Measurements from ENCODE around the gene PCGF3.

Gene PCGF3, protein sequence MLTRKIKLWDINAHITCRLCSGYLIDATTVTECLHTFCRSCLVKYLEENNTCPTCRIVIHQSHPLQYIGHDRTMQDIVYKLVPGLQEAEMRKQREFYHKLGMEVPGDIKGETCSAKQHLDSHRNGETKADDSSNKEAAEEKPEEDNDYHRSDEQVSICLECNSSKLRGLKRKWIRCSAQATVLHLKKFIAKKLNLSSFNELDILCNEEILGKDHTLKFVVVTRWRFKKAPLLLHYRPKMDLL

DNA sequence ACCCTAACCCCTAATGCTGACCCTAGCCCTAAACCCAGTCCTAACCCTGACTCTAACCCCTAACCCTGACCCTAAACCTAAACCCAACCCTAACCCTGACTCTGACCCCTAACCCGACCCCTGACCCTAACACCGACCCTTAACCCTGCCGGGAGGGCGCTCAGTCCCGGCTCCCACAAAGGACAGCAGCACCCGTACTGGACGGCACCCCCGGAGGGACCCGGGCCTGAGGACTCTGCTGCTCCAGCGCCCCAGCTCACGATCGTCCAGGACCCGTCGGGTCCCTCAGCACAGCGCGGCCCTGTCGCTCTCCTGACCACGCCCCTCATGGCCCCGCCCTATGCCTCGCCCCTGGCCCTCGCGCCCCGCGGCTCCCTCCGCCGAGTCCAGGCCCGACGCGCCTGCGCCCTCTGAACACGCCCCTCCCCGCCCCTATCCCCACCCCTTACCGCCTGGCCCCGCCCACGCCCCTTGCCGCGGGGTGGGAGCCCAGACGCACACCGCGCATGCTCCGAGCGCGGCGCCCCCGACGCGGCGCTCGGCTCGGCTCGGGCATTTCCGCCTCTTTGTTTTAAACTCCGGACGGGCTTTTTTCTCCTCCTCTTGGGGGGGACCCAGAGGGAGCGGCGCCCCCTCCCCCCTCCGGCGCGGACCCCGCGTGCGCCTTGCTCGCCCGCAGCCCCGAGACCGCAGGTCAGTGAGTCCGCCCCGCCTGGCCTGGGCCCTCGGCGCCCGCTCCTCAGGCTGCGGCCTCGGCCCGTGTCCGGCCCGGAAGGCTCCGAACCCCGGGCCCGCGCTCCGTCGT, at the start of gene PCGF3:
PCGF3 (plus strand) TSS at position 555 of the 805 bp plus-strand sequence. CDS start 27,849 bp downstream, outside the sequence.
- no peak for DNase-seq (ENCODE audit: low read depth, low spot score)

DNA sequence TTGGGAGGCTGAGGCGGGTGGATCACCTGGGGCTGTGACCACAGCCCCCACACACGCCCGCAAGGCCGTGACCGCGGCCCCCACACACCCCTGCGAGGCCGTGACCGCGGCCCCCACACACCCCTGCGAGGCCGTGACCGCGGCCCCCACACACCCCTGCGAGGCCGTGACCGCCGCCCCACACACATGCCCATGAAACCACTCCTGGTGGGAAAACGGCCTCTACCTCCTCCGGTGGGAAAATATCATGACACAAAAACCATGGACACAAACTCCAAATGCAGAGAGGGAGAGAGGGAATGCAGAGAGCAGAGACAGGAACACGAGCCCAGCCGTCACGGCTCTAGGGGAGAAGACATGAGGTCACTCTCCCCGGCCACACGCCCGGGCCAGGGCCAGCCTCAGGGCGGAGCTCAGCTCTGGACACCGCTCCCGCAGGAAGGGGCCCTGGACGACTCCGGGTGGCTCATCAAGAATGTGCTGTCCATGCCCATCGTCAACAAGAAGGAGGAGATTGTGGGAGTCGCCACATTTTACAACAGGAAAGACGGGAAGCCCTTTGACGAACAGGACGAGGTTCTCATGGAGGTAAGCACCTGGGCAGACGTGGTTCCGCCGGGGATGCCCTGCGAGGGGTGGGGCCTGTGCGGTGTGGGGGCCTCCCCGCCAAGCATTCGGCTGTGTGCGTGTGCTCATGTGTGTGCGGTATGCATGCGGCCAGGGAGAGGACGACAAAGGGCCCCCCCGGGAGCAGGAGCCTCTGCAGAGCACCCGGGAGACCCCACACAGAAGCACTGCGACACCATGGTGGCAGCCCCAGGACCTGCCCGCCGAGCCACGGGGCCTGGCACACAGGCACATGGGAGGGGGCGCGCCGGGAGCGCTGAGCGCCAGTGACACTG, 48.9 kb upstream of the PCGF3 start:
- DNase-seq (ENCODE audit: low read depth, low spot score) = no peak

DNA sequence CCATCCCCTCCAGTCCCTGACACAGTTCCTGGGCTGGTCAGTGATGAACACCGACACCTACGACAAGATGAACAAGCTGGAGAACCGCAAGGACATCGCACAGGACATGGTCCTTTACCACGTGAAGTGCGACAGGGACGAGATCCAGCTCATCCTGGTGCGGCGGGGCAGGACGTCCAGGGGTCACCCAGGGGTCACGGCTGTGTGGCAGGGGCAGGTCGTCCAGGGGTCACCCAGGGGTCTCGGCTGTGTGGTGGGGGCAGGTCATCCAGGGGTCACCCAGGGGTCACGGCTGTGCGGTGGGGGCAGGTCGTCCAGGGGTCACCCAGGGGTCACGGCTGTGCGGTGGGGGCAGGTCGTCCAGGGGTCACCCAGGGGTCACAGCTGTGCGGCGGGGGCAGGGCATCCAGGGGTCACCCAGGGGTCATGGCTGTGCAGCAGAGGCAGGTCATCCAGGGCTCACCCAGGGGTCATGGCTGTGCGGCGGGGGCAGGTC, 48.2 kb upstream of the PCGF3 start:
- DNase-seq (ENCODE audit: low read depth, low spot score) = no peak

GRCh38 chr4:657834-658667, 47.6 kb upstream of the PCGF3 start:
- no peak for DNase-seq (ENCODE audit: low read depth, low spot score)

GRCh38 chr4:658681-659667, 46.7 kb upstream of the PCGF3 start:
- no peak for DNase-seq (ENCODE audit: low read depth, low spot score)

GRCh38 chr4:659851-660250, 45.8 kb upstream of the PCGF3 start:
- no peak for DNase-seq (ENCODE audit: low read depth, low spot score)

- DNase-seq (ENCODE audit: low read depth, low spot score) = no peak
These were observed 45.2 kb upstream of the PCGF3 start for GRCh38 chr4:660401-660800.

DNA sequence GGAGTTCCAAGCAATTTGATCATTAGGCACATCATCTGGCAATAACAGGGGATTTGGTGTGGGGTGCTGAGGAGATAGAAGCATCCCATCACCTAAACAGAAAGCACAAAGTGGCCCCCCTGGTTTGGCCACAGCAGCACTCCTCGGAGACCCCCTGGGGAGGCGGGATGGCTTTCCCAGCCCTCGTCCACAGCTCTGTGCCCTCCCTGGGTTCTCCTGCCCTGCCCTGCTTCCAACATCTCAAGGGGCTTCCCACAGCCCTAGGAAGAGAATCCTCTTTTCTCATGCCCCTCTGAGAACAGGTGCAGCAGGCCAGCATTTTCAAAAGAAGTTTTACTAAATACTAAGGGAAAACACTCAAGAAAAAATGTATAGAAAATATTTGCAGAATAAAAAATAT, 44.4 kb upstream of the PCGF3 start:
- no peak for DNase-seq (ENCODE audit: low read depth, low spot score)

DNA sequence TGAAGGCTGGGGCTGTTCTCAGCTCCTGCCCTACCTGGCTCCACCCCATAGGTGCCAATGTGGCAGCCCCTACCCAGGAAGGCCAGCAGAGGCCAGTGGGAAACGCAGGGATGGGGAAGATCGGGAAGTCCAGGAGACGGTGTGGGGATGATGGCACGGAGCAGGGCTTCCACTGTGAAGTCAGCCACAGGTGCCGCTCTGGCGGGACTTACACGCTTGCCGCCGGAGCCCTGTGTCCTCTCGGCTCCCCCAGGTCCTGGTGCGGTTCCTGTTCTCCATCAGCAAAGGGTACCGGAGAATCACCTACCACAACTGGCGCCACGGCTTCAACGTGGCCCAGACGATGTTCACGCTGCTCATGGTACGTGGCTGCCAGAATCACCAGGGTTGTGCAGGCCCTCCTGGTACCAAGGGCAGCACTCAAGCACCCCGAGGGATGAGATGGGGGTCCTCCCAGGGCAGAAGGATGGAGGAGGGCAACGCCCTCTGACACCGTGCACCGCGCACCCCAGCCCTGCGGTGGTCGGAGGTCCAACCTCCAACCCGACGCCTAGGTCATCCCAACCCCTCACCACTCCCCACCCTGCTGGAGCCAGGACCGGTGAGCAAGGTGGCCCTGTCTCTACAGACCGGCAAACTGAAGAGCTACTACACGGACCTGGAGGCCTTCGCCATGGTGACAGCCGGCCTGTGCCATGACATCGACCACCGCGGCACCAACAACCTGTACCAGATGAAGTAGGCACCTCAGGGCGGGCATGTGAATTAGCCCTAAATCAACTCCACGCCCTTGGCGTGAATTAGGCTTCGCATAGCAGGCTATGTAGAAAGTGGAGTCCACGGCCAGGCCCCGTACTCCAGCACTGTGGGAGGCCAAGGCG, 43.5 kb upstream of the PCGF3 start:
- DNase-seq (ENCODE audit: low read depth, low spot score) = no peak

- no peak for DNase-seq (ENCODE audit: low read depth, low spot score)
These were observed 42.6 kb upstream of the PCGF3 start for GRCh38 chr4:663046-663437.

- DNase-seq (ENCODE audit: low read depth, low spot score) = no peak
These were observed 41.9 kb upstream of the PCGF3 start for GRCh38 chr4:663438-664428.

- DNase-seq (ENCODE audit: low read depth, low spot score) = no peak
These were observed 40.9 kb upstream of the PCGF3 start for GRCh38 chr4:664713-665231.

GRCh38 chr4:665381-665750, 40.3 kb upstream of the PCGF3 start:
- no peak for DNase-seq (ENCODE audit: low read depth, low spot score)

DNA sequence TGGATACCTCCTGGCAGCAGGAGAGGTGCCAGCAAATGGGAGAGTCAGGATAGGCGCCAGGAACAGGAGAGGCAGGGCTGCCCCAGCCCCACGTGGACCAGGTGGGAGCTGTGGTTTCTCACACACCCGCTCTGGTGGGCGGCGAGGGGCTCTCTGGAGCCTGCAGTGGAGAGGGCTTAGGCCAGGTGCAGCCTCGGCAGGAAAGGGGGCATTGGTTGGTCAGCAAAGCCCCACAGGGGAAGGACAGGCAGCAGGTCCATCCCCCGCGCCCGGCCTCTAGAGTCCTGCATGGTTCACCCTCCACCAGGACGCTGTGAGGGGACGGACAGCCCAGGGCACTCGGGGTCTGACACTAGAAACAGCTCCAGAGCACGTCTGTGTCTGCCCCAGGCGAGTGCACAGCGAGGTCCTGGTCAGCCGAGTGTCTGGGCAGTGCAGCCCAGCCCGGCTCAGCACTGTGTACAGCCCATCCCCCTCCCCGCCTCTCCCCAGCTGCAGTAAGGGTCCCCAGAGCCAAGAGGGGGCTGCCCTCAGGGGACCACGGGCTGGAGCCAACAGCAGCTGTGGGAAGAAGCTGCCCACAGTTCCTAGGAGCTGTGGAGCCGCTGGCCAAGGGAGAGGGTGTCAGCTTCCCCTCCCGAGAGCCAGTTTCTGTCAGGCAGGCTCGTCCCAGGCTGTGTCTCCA, 39.7 kb upstream of the PCGF3 start:
- no peak for DNase-seq (ENCODE audit: low read depth, low spot score)

DNA sequence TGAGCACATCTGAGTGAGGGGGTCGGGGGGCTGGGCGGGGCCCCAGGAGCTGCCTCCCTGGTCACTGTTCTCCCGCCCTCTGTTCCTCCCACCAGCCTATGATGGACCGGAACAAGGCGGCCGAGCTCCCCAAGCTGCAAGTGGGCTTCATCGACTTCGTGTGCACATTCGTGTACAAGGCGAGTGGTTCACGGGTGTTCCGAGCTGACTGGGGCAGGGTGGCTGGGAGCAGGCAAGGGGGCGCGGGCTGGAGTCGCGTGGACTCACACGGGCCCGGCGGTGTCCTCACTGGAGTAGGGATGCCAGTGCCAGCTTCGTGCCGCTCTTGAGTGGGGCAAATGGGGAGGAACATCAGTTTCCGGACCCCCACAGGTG, 39.2 kb upstream of the PCGF3 start:
- no peak for DNase-seq (ENCODE audit: low read depth, low spot score)

DNA sequence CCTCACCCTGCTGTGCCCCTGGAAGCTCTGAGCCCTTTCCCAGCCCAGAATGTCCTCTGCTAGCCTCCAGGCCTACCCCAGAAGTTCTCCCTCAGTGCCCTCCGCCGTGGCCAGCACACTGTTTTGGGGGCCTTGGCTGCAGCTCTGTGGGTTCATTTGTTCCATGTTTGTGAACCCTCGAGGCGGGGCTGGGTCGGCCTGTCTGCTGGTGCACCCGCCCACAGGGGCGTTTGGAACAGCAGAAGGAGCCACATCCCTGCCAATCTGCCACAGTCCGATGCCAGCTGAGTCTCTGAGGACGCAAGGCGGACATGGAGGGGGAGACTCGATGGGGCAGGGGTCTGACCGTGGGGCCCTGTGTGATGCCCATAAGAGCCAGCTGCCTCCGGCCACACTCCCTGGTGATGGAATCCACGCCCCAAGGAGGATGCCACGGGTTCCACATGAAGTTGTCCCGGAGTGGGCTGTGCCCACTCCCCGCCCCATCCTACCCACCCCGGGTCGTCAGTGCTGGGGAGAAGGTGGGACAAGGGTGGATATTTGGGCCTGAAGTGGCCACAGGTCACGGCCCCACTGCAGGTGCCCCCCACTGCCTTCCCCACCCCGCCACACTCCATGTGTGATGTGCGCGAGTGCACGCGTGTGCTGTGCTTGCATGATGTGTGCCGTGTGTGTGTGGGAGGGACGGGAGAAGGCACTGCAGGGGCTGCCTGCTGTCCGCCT, 38.6 kb upstream of the PCGF3 start:
- DNase-seq (ENCODE audit: low read depth, low spot score) = no peak
